Calu3 (cell line): ENCODE data around the gene OR2A12. TPM values are rescaled to one million over a fixed set of nuclear protein-coding genes. Genes with fewer than 3 reads are reported as not detected.
"Not testable (repeated sequence)": the region's sequence is repeated elsewhere in the genome, so short reads cannot be mapped to it uniquely, and the experiment has no call there.

Experiments
- BruUV-seq: library from RNA; stranded (reverse); fragments of 400-500 nt; replicated peaks from 2 replicates; lab custom pipeline; 2021; lab: Mats Ljungman, UMichigan
- CTCF ChIA-PET: fragments of 300-600 bp; sonication (Branson Sonifier 250); formaldehyde crosslinking; loops from one replicate; lab custom pipeline; 2022; ENCODE audit warnings: antibody characterized with exemption; lab: Charles Lee
- DNase-seq: peaks from one replicate; pipeline ENCODE4 v3.0.0; 2022
- H3K27ac Mint-ChIP-seq: one replicate; pipeline ENCODE4 v1.8.0; 2022; ENCODE audit warnings: mixed read lengths; ENCODE audit not compliant: unreplicated experiment
- H3K27me3 Mint-ChIP-seq: one replicate; pipeline ENCODE4 v1.8.0; 2022; ENCODE audit warnings: mixed read lengths; ENCODE audit not compliant: unreplicated experiment
- H3K36me3 Mint-ChIP-seq: one replicate; pipeline ENCODE4 v1.8.0; 2022; ENCODE audit warnings: mild to moderate bottlenecking, moderate library complexity, mixed read lengths; ENCODE audit not compliant: insufficient read depth, unreplicated experiment
- H3K4me1 Mint-ChIP-seq: one replicate; pipeline ENCODE4 v1.8.0; 2022; ENCODE audit warnings: mild to moderate bottlenecking, low read depth, mixed read lengths; ENCODE audit not compliant: unreplicated experiment
- H3K4me3 Mint-ChIP-seq: one replicate; pipeline ENCODE4 v1.8.0; 2022; ENCODE audit warnings: mild to moderate bottlenecking, low read depth, moderate library complexity, mixed read lengths; ENCODE audit not compliant: unreplicated experiment
- H3K9me3 Mint-ChIP-seq: one replicate; pipeline ENCODE4 v1.8.0; 2022; ENCODE audit warnings: low read depth, mixed read lengths; ENCODE audit not compliant: unreplicated experiment
- intact Hi-C: fragments of 100-400 bp; cut with micrococcal nuclease; formaldehyde crosslinking; loops from one replicate; pipeline ENCODE4 v1.10.0; 2022; ENCODE audit not compliant: unreplicated experiment
- total RNA-seq: library from RNA; stranded (reverse); gene quantifications from 2 replicates; pipeline ENCODE4 v1.2.3, GENCODE V29; 2022
- TF ChIP-seq, protein P1 (sequence below): fragments of 200-600 bp; IDR thresholded peaks from one replicate; pipeline ENCODE4 v1.8.0; 2022; ENCODE audit warnings: antibody characterized with exemption; ENCODE audit not compliant: unreplicated experiment

The OR2A12 gene
- total RNA-seq, 1 experiment from 2014 or later: not detected

DNA sequence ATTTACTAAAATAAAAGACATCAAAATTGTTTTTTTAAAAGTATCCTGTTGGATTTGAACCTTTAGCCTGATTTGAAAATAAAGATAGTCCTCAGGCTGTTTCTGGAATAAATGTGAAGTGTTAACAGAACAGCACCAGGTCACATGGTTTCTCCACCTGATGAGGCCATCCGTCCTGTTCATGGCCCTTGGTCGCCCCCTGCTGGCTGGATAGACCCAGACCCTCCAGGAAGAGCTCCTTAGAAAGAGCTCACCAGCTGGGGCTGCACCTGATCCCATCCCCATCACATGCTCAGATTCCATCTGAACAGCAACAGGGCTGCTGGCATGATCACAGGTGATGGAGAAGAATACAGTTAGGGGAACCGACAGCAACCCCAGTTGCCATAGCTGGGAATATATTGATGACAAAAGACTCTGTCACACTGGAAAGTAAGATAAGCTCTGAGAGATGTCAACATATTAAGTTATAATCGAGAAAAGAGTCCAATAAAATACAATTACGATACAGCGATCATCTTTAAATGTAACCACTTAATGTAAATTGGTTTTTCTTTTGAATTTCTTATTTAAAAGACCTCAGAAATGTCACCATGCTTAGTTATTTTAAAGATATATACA is 41.7 kb downstream of the OR2A12 start:
- H3K27me3 Mint-ChIP-seq: no peaks in the 10 kb centered on the region
- H3K36me3 Mint-ChIP-seq: no peaks in the 10 kb centered on the region
- CTCF ChIA-PET: interaction anchor here (0.6 to 1.8 kb wide), 9 partner anchors 11 to 391 kb away, joined by 3 to 16 read pairs (median 4); partner anchors contain the start of gene TCAF1
- no peaks in the 10 kb centered on the region for H3K9me3 Mint-ChIP-seq
- TF ChIP-seq, protein P1, sequence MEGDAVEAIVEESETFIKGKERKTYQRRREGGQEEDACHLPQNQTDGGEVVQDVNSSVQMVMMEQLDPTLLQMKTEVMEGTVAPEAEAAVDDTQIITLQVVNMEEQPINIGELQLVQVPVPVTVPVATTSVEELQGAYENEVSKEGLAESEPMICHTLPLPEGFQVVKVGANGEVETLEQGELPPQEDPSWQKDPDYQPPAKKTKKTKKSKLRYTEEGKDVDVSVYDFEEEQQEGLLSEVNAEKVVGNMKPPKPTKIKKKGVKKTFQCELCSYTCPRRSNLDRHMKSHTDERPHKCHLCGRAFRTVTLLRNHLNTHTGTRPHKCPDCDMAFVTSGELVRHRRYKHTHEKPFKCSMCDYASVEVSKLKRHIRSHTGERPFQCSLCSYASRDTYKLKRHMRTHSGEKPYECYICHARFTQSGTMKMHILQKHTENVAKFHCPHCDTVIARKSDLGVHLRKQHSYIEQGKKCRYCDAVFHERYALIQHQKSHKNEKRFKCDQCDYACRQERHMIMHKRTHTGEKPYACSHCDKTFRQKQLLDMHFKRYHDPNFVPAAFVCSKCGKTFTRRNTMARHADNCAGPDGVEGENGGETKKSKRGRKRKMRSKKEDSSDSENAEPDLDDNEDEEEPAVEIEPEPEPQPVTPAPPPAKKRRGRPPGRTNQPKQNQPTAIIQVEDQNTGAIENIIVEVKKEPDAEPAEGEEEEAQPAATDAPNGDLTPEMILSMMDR: peak; percentile 90
- no peak overlapping the region for H3K4me3 Mint-ChIP-seq
- H3K27ac Mint-ChIP-seq: no peak overlapping the region
- intact Hi-C loops: loop anchor here (5.0 kb wide), 3 partner anchors 101 to 391 kb away; partner anchors contain the start of gene TCAF1
- peak; percentile 94 for DNase-seq
- BruUV-seq: no TSS peak
- H3K4me1 Mint-ChIP-seq: no peaks in the 10 kb centered on the region

DNA sequence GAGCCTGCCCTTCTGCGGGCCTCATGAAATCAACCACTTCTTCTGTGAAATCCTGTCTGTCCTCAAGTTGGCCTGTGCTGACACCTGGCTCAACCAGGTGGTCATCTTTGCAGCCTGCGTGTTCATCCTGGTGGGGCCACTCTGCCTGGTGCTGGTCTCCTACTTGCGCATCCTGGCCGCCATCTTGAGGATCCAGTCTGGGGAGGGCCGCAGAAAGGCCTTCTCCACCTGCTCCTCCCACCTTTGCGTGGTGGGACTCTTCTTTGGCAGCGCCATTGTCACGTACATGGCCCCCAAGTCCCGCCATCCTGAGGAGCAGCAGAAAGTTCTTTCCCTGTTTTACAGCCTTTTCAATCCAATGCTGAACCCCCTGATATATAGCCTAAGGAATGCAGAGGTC is 43.5 kb downstream of the OR2A12 start:
- H3K36me3 Mint-ChIP-seq, H3K27me3 Mint-ChIP-seq, CTCF ChIA-PET, H3K4me1 Mint-ChIP-seq, H3K9me3 Mint-ChIP-seq, BruUV-seq, H3K4me3 Mint-ChIP-seq, H3K27ac Mint-ChIP-seq, DNase-seq: not testable (repeated sequence)
- intact Hi-C loops: loop anchor here (5.0 kb wide), 3 partner anchors 102 to 392 kb away; partner anchors contain the start of gene TCAF1

DNA sequence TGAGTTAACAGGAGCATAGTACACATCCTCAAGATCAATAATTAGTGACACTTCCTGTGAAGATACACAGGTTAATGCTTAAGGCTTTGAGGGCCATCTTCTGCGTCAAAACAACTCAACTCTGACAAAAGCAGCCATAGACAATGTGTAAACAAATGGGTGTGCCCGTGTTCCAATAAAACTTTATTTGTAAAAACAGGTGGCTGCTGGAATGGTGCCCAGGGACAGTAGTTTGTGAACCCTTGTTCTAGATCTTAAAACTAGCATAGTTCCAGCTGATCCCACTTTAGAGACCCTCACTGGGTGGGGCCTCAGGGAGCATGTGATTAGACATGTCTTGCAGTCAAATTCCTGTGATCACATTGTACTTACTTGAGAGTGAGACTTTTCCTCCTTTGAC is 44.7 kb downstream of the OR2A12 start:
- BruUV-seq: no TSS peak
- intact Hi-C loops: no loop called here
- Mint-ChIP-seq H3K4me1 (no peaks in the 10 kb centered on the region), H3K27me3 (no peaks in the 10 kb centered on the region), H3K9me3 (no peaks in the 10 kb centered on the region), H3K4me3 (no peak overlapping the region), H3K27ac (no peak overlapping the region), H3K36me3 (no peaks in the 10 kb centered on the region)
- no peak for DNase-seq
- CTCF ChIA-PET: no interaction called here
- TF ChIP-seq, protein P1: no peak

DNA sequence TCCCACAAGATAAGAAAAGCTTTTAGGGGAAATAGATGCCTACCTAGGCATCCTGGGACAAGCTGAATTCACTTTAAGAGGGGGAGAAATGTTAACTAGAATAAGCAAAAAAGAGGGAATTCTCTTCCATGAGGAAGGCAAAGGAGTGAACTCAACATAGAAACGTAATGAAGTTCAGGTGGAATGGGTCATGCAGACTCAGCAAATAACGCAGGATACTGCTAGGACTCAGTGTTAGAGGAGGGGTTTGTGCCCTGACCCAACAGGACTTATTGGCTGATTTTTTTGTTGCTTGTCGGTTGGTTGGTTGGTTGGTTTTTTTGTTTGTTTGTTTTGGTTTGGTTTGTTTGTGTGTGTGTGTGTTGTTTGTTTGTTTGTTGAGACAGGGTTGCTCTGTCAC is 46.2 kb downstream of the OR2A12 start:
- Mint-ChIP-seq H3K27ac (no peak overlapping the region), H3K36me3 (no peaks in the 10 kb centered on the region), H3K4me3 (no peak overlapping the region), H3K27me3 (no peaks in the 10 kb centered on the region), H3K4me1 (no peaks in the 10 kb centered on the region), H3K9me3 (no peaks in the 10 kb centered on the region)
- CTCF ChIA-PET: no interaction called here
- intact Hi-C loops: no loop called here
- no TSS peak for BruUV-seq
- DNase-seq: no peak
- TF ChIP-seq, protein P1: no peak

DNA sequence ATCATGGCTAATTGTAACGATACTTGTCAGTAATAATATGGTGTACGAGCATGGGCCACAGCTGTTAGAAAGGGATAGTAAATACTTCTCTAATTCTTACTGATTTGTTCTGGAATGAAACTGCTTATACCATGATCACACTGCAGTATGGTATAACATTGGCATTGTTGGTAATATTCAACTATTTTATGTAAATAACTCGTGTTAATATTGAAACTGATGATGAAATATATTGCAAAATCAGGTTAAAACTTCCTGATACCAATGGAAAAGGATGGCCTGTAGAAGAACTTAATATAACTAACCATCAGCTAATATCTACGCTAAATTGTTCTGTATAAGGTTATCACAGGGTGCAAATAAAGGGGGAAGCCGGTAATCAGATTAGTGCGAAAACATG is 47.2 kb downstream of the OR2A12 start:
- no peaks in the 10 kb centered on the region for H3K9me3 Mint-ChIP-seq
- intact Hi-C loops: no loop called here
- TF ChIP-seq, protein P1: no peak
- H3K4me1 Mint-ChIP-seq: no peaks in the 10 kb centered on the region
- no peak overlapping the region for H3K4me3 Mint-ChIP-seq
- no TSS peak for BruUV-seq
- H3K27me3 Mint-ChIP-seq: no peaks in the 10 kb centered on the region
- no peaks in the 10 kb centered on the region for H3K36me3 Mint-ChIP-seq
- DNase-seq: no peak
- CTCF ChIA-PET: no interaction called here
- no peak overlapping the region for H3K27ac Mint-ChIP-seq
